GM21423 (cell line): ENCODE measurements around the gene FIBP.

ENCODE experiments used
- ATAC-seq: cut with Tn5 transposase; IDR thresholded peaks from one replicate; pipeline ENCODE4 v1.9.1; 2021; ENCODE audit warnings: mild to moderate bottlenecking, moderate library complexity; ENCODE audit not compliant: unreplicated experiment

The FIBP gene

GRCh38 chr11:65888163-65888814 lies at the start of gene FIBP:
FIBP (minus strand) TSS chr11:65888471; CDS start chr11:65888418, 53 bp downstream.
- ATAC-seq, result peak; percentile 42

- no peak for ATAC-seq
Measured at GRCh38 chr11:65937766-65938165, 49.5 kb upstream of the FIBP start.

- no peak for ATAC-seq
Measured at GRCh38 chr11:65934014-65934413, 45.7 kb upstream of the FIBP start.

- no peak for ATAC-seq
Measured at GRCh38 chr11:65932558-65932919, 44.3 kb upstream of the FIBP start.

- ATAC-seq, result no peak
Measured at GRCh38 chr11:65931773-65932557, 43.7 kb upstream of the FIBP start.

- no peak for ATAC-seq
Measured at GRCh38 chr11:65928667-65929066, 40.4 kb upstream of the FIBP start.

- ATAC-seq, result peak; percentile 83
Measured at GRCh38 chr11:65927904-65928397, 39.7 kb upstream of the FIBP start.

GRCh38 chr11:65925397-65925796 lies 37.1 kb upstream of the FIBP start:
- ATAC-seq, result no peak

- no peak for ATAC-seq
Measured at GRCh38 chr11:65922565-65922964, 34.3 kb upstream of the FIBP start.

DNA sequence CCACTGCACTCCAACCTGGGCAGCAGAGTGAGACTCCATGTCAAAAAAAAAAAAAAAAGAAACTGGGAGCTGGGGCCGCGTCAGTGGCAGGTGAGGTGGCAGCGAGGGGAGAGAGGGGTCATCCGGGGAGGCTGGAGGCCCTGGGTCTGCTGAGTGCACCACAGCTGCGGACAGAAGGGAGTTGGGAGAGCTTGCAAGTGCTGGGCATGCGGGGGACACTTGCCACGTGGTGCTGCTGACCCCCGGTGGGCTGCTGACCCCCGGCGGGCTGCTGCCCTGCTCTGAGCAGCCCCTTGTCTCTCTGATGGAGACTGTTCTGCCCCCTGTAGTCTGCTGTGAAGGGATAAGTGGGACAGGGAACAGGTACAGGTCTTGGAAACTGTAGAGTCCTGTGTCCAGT lies 33.6 kb upstream of the FIBP start:
- ATAC-seq, result no peak

DNA sequence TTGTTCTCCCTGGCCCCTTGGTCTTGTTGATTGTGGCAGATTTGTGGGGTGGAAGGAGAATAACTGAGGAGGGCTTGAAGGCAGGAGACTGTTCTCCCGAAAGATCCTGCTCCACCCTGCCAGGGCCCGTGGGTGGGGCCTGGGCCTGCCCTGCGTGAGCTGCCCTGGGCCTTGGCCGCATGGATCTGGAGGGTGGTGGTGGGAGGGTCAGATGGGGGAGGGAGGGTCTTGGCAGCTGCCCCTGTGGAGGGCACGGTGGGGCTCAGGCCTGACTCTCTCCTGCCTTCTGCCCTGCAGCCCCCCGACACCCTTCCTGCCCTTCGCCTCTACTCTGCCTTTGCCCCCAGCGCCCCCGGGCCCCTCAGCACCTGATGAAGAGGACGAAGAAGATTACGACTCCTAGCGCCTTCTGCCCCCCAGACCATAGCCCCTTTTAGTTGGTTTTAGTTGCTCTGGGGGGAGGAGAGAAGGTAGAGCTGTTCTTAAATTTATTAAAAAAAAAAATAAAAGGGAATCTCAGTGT lies 32.8 kb upstream of the FIBP start:
- ATAC-seq, result no peak

DNA sequence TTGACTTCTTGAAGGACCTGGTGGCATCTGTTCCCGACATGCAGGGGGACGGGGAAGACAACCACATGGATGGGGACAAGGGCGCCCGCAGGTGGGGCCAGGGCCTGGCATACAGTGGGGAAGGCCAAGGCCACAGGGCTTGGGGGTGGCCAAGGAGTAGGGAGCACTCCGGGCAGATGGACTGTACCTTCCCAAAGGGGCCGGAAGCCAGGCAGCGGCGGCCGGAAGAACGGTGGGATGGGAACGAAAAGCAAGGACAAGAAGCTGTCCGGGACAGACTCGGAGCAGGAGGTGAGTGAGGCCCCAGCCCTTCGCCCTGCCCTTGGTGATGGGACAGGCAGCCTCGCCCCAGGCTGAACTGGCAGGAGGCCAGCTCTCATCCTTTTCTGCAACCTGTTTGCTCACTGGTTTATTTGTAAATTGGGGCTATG lies 32.1 kb upstream of the FIBP start:
- ATAC-seq, result no peak

- peak; percentile 40 for ATAC-seq
Measured at GRCh38 chr11:65919573-65920371, 31.5 kb upstream of the FIBP start.

DNA sequence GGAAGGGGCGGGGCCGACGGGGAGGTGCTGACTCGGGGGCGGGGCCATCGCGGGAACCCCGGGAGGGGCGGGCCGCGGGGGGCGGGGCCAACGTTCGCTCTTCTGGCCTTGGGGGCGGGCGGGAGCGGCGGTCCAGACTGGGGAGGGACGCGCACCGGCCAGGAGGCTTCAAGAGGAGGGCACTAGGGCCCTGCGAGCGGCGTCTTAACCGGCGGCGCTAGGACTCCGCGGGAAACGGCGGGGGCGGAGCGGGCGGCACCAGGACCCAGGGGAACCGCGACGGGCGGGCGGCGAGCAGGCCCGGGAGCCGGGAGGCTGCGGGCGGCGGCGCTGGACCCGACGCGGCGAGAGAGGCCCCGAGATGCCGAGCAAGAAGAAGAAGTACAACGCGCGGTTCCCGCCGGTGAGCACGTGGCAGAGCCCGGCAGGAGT lies 30.9 kb upstream of the FIBP start, which contains the start of gene DRAP1:
DRAP1 (plus strand) TSS at position 286 of the 432 bp plus-strand sequence; CDS start at position 362, 76 bp downstream.
- ATAC-seq, result peak; percentile 87

GRCh38 chr11:65918211-65919140 lies 30.2 kb upstream of the FIBP start, which contains the start of gene C11orf68:
C11orf68 (minus strand) TSS chr11:65919062; CDS start chr11:65919031, 31 bp downstream.
- peak; percentile 52 for ATAC-seq

- ATAC-seq, result no peak
Measured at GRCh38 chr11:65917434-65918210, 29.4 kb upstream of the FIBP start.

- no peak for ATAC-seq
Measured at GRCh38 chr11:65917077-65917433, 28.8 kb upstream of the FIBP start.

DNA sequence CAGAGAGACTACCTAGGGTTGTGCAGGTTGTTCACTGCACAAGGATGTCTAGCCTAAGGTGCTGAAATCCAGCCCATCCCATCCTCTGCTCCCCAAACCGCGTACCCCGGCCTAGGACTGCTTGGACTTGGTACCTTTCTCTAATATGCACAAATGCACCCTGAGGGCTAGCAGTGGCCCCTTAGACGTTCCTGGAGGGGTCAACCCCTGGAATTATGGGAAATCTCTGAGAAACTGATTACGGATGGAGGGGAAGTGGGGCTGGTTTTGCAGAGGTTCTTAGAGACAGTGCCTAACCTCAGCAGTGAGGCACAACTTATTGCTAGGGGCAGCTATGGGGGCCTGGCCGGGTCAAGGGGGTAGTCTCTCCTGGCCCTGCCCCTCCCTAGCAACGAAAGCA lies 28.1 kb upstream of the FIBP start:
- no peak for ATAC-seq

- ATAC-seq, result no peak
Measured at GRCh38 chr11:65915821-65916251, 27.6 kb upstream of the FIBP start.
